NCI-H2081 (cell line): ENCODE results near the gene SYNDIG1.

Experiments
- DNase-seq, 2 experiments: peaks; one replicate each; lab custom pipeline; 2025; lab: John Stamatoyannopoulos, UW

SYNDIG1 gene

GRCh38 chr20:24694157-24694726, 224.8 kb downstream of the SYNDIG1 start:
- DNase-seq = no peak

- no peak for DNase-seq
Measured at GRCh38 chr20:24694727-24695528, 225.5 kb downstream of the SYNDIG1 start.

- DNase-seq = no peak
Measured at GRCh38 chr20:24695529-24696225, 226.2 kb downstream of the SYNDIG1 start.

GRCh38 chr20:24696396-24696795, 227.0 kb downstream of the SYNDIG1 start:
- DNase-seq = no peak

- DNase-seq = no peak
Measured at GRCh38 chr20:24697411-24697810, 228.0 kb downstream of the SYNDIG1 start.

GRCh38 chr20:24698189-24698588, 228.8 kb downstream of the SYNDIG1 start:
- no peak for DNase-seq

- DNase-seq = no peak
Measured at GRCh38 chr20:24698706-24699206, 229.3 kb downstream of the SYNDIG1 start.

GRCh38 chr20:24699321-24700165, 230.1 kb downstream of the SYNDIG1 start:
- DNase-seq = no peak

GRCh38 chr20:24700166-24700860, 230.9 kb downstream of the SYNDIG1 start:
- DNase-seq = no peak

- DNase-seq = no peak
Measured at GRCh38 chr20:24701027-24701426, 231.6 kb downstream of the SYNDIG1 start.

GRCh38 chr20:24701668-24702067, 232.2 kb downstream of the SYNDIG1 start:
- no peak for DNase-seq

- DNase-seq = no peak
Measured at GRCh38 chr20:24702501-24703283, 233.3 kb downstream of the SYNDIG1 start.

GRCh38 chr20:24703284-24703610, 233.8 kb downstream of the SYNDIG1 start:
- DNase-seq = no peak

GRCh38 chr20:24704899-24705298, 235.5 kb downstream of the SYNDIG1 start:
- no peak for DNase-seq

- DNase-seq = no peak
Measured at GRCh38 chr20:24705486-24705885, 236.1 kb downstream of the SYNDIG1 start.

GRCh38 chr20:24708411-24709295, 239.2 kb downstream of the SYNDIG1 start:
- no peak for DNase-seq
